Activated naive CD8-positive, alpha-beta T cell treated with anti-CD3 and anti-CD28 coated beads for 36 hours (primary cell): Measurements from ENCODE around the gene LRMDA. TPM values are rescaled to one million over a fixed set of nuclear protein-coding genes. Genes with fewer than 3 reads are reported as not detected.

Source experiments
- DNase-seq: peaks from one replicate; pipeline ENCODE4 v3.0.0; 2021
- H3K27ac Mint-ChIP-seq: one replicate; pipeline ENCODE4 v1.8.0; 2022; ENCODE audit warnings: mild to moderate bottlenecking, moderate library complexity, mixed read lengths
- H3K27me3 Mint-ChIP-seq: one replicate; pipeline ENCODE4 v1.8.0; 2022; ENCODE audit warnings: mild to moderate bottlenecking, mixed read lengths
- H3K36me3 Mint-ChIP-seq: one replicate; pipeline ENCODE4 v1.8.0; 2021; ENCODE audit warnings: mild to moderate bottlenecking, mixed read lengths
- H3K4me1 Mint-ChIP-seq: one replicate; pipeline ENCODE4 v1.8.0; 2021; ENCODE audit warnings: mixed read lengths
- H3K4me3 Mint-ChIP-seq: one replicate; pipeline ENCODE4 v1.8.0; 2022; ENCODE audit warnings: mild to moderate bottlenecking, moderate library complexity, mixed read lengths
- H3K9me3 Mint-ChIP-seq: one replicate; pipeline ENCODE4 v1.8.0; 2022; ENCODE audit warnings: mixed read lengths
- total RNA-seq, 2 experiments: library from RNA; stranded (reverse); gene quantifications; one replicate each; pipeline ENCODE4 v1.2.3, GENCODE V29; 2021

The LRMDA gene
- total RNA-seq, 2 experiments from 2014 or later: not detected

DNA sequence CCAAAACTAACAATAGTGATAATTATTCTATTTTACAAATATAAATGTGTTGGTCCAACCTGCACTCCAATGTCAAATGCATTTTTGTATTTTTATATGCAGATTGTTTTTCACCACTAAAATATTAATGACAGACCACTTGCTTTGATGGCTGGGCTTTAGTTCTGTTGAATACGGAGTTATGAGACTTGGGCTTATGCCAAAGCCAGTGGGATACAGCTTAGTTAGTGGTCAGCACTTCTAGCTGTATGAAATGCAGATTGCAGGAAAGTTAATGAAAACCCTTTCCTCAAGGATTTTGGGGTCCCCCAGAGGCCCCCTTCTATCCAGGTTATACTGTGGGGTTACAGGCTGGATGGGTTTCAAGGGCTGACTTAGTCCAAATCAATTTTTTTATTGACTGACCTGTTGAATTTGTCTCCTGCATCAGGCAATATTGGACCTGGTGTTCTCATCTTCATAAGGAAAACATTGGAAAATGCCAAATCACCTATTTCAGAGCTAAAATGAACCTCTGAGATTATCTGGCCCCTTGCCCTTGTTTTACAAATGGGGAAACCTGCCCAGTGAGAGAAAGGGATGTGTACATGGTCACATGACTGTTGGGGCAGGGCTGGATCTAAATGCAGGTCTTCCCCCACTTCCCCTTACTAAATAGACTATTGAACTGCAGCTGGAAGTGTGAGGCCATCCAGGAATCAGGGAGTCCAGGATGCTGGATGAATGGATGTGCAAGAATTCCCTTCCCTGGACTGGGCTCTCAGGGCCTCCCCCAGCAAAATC, 1120.9 kb downstream of the LRMDA start:
- Mint-ChIP-seq H3K4me1 (no peaks in the 10 kb centered on the region), H3K4me3 (no peak overlapping the region), H3K27ac (no peak overlapping the region), H3K9me3 (no peaks in the 10 kb centered on the region), H3K27me3 (peaks cover 11% of the 10 kb centered on the region), H3K36me3 (no peaks in the 10 kb centered on the region)
- DNase-seq: no peak

GRCh38 chr10:76553263-76554032, 1122.0 kb downstream of the LRMDA start:
- H3K4me1 Mint-ChIP-seq: no peaks in the 10 kb centered on the region
- H3K27me3 Mint-ChIP-seq: peaks cover 4% of the 10 kb centered on the region
- H3K4me3 Mint-ChIP-seq: no peak overlapping the region
- H3K9me3 Mint-ChIP-seq: no peaks in the 10 kb centered on the region
- H3K27ac Mint-ChIP-seq: no peak overlapping the region
- H3K36me3 Mint-ChIP-seq: no peaks in the 10 kb centered on the region
- DNase-seq: no peak

DNA sequence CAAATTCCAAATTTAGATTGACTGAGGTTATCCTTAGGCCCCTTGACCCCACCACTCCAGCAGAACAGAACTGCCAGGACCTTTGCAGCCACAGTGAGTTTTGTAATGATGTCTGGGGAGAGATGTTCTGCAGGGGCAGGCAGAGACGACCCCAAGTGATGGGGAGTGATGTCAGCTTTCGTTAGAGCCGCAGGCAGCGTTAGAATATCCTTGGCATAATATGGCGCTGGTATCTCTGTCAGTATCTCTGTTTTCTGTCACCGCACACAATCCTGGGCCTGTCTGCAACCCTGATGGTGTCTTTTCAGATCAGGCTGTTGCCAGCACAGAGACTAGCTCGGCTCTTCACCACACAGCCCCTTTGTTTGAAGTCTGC, 1122.6 kb downstream of the LRMDA start:
- H3K27me3 Mint-ChIP-seq: peaks cover 4% of the 10 kb centered on the region
- H3K4me3 Mint-ChIP-seq: no peak overlapping the region
- H3K36me3 Mint-ChIP-seq: no peaks in the 10 kb centered on the region
- no peak for DNase-seq
- H3K9me3 Mint-ChIP-seq: no peaks in the 10 kb centered on the region
- no peak overlapping the region for H3K27ac Mint-ChIP-seq
- H3K4me1 Mint-ChIP-seq: no peaks in the 10 kb centered on the region

- Mint-ChIP-seq H3K4me3 (no peak overlapping the region), H3K36me3 (no peaks in the 10 kb centered on the region), H3K27ac (no peak overlapping the region), H3K4me1 (no peaks in the 10 kb centered on the region), H3K9me3 (no peaks in the 10 kb centered on the region), H3K27me3 (peaks cover 4% of the 10 kb centered on the region)
- DNase-seq: no peak
These were observed 1123.1 kb downstream of the LRMDA start for GRCh38 chr10:76554478-76554877.

- no peaks in the 10 kb centered on the region for H3K36me3 Mint-ChIP-seq
- DNase-seq: no peak
- peaks cover 4% of the 10 kb centered on the region for H3K27me3 Mint-ChIP-seq
- no peak overlapping the region for H3K4me3 Mint-ChIP-seq
- no peaks in the 10 kb centered on the region for H3K9me3 Mint-ChIP-seq
- H3K4me1 Mint-ChIP-seq: no peaks in the 10 kb centered on the region
- no peak overlapping the region for H3K27ac Mint-ChIP-seq
These were observed 1123.7 kb downstream of the LRMDA start for GRCh38 chr10:76555067-76555670.

DNA sequence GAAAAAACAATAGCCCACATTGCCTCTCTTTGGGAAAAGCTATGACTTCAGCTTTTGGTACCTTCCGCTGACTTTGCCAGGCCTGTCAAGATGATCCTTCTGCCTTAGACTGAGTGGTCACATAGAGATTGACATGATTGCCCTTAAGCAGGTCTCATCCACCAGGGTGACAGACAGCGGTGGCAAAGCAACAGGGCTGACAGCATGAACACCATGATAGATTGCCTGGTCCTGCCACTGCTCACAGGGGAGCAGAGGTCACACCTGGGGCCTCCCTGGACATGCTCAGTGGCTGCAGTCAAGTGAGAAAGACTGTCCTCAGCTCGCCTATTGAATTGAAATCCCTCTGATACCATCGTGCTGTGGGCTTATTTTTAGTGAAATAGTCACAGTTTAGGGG, 1125.9 kb downstream of the LRMDA start:
- H3K9me3 Mint-ChIP-seq: no peaks in the 10 kb centered on the region
- H3K36me3 Mint-ChIP-seq: no peaks in the 10 kb centered on the region
- no peak overlapping the region for H3K4me3 Mint-ChIP-seq
- no peak overlapping the region for H3K27ac Mint-ChIP-seq
- H3K27me3 Mint-ChIP-seq: no peaks in the 10 kb centered on the region
- H3K4me1 Mint-ChIP-seq: no peaks in the 10 kb centered on the region
- DNase-seq: no peak

GRCh38 chr10:76558586-76558985, 1127.2 kb downstream of the LRMDA start:
- H3K9me3 Mint-ChIP-seq: no peaks in the 10 kb centered on the region
- no peak overlapping the region for H3K27ac Mint-ChIP-seq
- no peak for DNase-seq
- H3K27me3 Mint-ChIP-seq: no peaks in the 10 kb centered on the region
- H3K36me3 Mint-ChIP-seq: no peaks in the 10 kb centered on the region
- H3K4me1 Mint-ChIP-seq: no peaks in the 10 kb centered on the region
- no peak overlapping the region for H3K4me3 Mint-ChIP-seq

GRCh38 chr10:76558996-76559891, 1127.8 kb downstream of the LRMDA start:
- no peak overlapping the region for H3K4me3 Mint-ChIP-seq
- no peaks in the 10 kb centered on the region for H3K4me1 Mint-ChIP-seq
- DNase-seq: no peak

GRCh38 chr10:76559892-76560220, 1128.4 kb downstream of the LRMDA start:
- Mint-ChIP-seq H3K27me3 (no peaks in the 10 kb centered on the region), H3K4me1 (no peaks in the 10 kb centered on the region), H3K9me3 (no peaks in the 10 kb centered on the region), H3K4me3 (no peak overlapping the region), H3K27ac (no peak overlapping the region), H3K36me3 (no peaks in the 10 kb centered on the region)
- no peak for DNase-seq

More at GRCh38 chr10:76558996-76559891, 1127.8 kb downstream of the LRMDA start:
- H3K27me3 Mint-ChIP-seq: no peaks in the 10 kb centered on the region
- H3K9me3 Mint-ChIP-seq: no peaks in the 10 kb centered on the region
- no peak overlapping the region for H3K27ac Mint-ChIP-seq
- H3K36me3 Mint-ChIP-seq: no peaks in the 10 kb centered on the region

GRCh38 chr10:76560338-76560737, 1128.9 kb downstream of the LRMDA start:
- H3K4me3 Mint-ChIP-seq: no peak overlapping the region
- H3K27ac Mint-ChIP-seq: no peak overlapping the region
- H3K27me3 Mint-ChIP-seq: no peaks in the 10 kb centered on the region
- no peaks in the 10 kb centered on the region for H3K4me1 Mint-ChIP-seq
- DNase-seq: no peak
- H3K9me3 Mint-ChIP-seq: no peaks in the 10 kb centered on the region
- no peaks in the 10 kb centered on the region for H3K36me3 Mint-ChIP-seq

GRCh38 chr10:76563286-76563685, 1131.9 kb downstream of the LRMDA start:
- Mint-ChIP-seq H3K4me1 (no peaks in the 10 kb centered on the region), H3K9me3 (no peaks in the 10 kb centered on the region), H3K36me3 (no peaks in the 10 kb centered on the region), H3K4me3 (no peak overlapping the region), H3K27ac (no peak overlapping the region), H3K27me3 (no peaks in the 10 kb centered on the region)
- DNase-seq: no peak

DNA sequence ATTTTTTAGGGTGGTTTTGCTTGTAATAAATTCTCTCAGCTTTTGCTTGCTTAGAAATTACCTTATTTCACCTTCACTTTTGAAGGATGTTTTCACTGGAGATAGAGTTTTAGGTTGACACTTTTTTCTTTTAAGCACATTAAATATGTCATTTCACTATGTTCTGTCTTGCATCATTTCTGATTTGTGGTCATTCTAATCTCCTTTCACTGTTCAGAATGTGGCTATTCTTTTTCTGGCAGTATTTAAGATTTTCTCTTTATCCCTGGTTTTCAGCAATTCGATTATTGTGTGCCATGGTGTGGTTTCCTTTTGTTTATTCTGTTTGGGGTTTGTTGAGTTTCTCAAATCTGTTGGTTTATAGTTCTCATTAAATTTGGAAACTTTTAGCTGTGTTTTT, 1140.6 kb downstream of the LRMDA start:
- no peaks in the 10 kb centered on the region for H3K4me1 Mint-ChIP-seq
- H3K27me3 Mint-ChIP-seq: peaks cover 3% of the 10 kb centered on the region
- H3K36me3 Mint-ChIP-seq: no peaks in the 10 kb centered on the region
- no peak overlapping the region for H3K4me3 Mint-ChIP-seq
- no peak for DNase-seq
- H3K9me3 Mint-ChIP-seq: no peaks in the 10 kb centered on the region
- no peak overlapping the region for H3K27ac Mint-ChIP-seq

GRCh38 chr10:76576276-76576962, 1145.0 kb downstream of the LRMDA start:
- peaks cover 3% of the 10 kb centered on the region for H3K27me3 Mint-ChIP-seq
- H3K27ac Mint-ChIP-seq: no peak overlapping the region
- H3K9me3 Mint-ChIP-seq: no peaks in the 10 kb centered on the region
- no peaks in the 10 kb centered on the region for H3K4me1 Mint-ChIP-seq
- H3K4me3 Mint-ChIP-seq: no peak overlapping the region
- H3K36me3 Mint-ChIP-seq: no peaks in the 10 kb centered on the region
- no peak for DNase-seq

DNA sequence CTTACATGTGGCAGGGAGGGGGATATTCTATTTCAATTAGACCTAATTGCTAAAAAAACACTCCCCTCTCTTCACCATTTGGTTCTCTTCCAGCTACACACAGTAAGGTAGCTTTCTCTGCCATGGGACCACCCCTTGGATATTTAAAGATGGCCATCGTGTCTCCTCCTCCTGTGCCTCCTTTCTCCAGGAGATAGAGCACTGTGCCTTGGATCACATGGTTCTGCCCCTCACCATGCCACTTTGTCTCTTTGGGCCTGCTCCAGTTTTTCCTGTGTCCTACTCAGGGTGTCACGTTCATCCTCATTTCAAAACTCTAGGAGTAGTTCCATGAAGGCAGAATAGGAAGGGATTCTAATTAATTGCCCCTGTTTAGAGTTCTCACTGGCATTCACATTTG, 1146.0 kb downstream of the LRMDA start:
- no peak for DNase-seq
- Mint-ChIP-seq H3K4me3 (no peak overlapping the region), H3K27ac (no peak overlapping the region), H3K9me3 (no peaks in the 10 kb centered on the region), H3K36me3 (no peaks in the 10 kb centered on the region), H3K4me1 (no peaks in the 10 kb centered on the region), H3K27me3 (peaks cover 1% of the 10 kb centered on the region)
